Muscle layer of duodenum (tissue), 2 donors: ENCODE data around the gene NFIC.

Experiments used
- H3K27ac ChIP-seq: one replicate; pipeline ENCODE4 v1.7.0; 2013; ENCODE audit warnings: mild to moderate bottlenecking, low read length
- H3K27me3 ChIP-seq: one replicate; pipeline ENCODE4 v1.7.0; 2013; ENCODE audit warnings: low read depth, mild to moderate bottlenecking, control low read depth, low read length
- H3K36me3 ChIP-seq, 2 donors: one replicate each; pipeline ENCODE4 v1.7.0; 2013; ENCODE audit warnings: low read length in 2 of 2, control low read depth in 1 of 2, mild to moderate bottlenecking in 1 of 2; ENCODE audit not compliant: insufficient read depth in 2 of 2, control insufficient read depth in 1 of 2
- H3K4me1 ChIP-seq, 2 donors: one replicate each; pipeline ENCODE4 v1.7.0; 2013; ENCODE audit warnings: low read length in 2 of 2, mild to moderate bottlenecking in 2 of 2, control low read depth in 1 of 2, moderate library complexity in 1 of 2; ENCODE audit not compliant: insufficient read depth in 2 of 2, control insufficient read depth in 1 of 2
- H3K4me3 ChIP-seq, 2 donors: one replicate each; pipeline ENCODE4 v1.7.0; 2013; ENCODE audit warnings: low read length in 2 of 2, low read depth in 1 of 2, mild to moderate bottlenecking in 1 of 2
- H3K9me3 ChIP-seq, 2 donors: one replicate each; pipeline ENCODE4 v1.7.0; 2013; ENCODE audit warnings: low read length in 2 of 2, control low read depth in 1 of 2, mild to moderate bottlenecking in 1 of 2; ENCODE audit not compliant: control insufficient read depth in 1 of 2
- donor health status: healthy.

NFIC gene

DNA sequence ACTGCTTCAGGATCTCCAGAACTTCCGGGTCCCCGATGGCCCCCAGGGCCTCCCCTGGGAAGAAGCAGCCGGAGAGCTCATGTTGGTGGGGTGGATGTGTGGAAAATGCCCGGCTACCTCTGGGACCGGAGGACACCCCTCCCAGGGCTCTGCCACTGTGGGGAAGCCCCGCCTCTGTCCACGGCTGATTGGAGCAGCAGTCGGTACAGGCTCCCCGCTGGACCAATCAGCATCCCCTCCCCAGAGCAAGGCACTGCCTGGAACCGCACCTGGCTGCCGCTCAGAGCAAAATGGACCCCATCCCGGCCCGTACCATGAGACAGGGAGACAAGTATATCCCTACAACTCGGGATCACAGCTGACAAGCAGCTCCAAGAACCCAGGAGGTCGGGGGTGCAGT is 127.7 kb downstream of the NFIC start:
- Histone ChIP-seq H3K27me3 (no peaks in the 10 kb centered on the region), H3K9me3 (no peaks in the 10 kb centered on the region), H3K4me1 (peaks cover 0 to 5% of the 10 kb centered on the region in 2 donors), H3K27ac (no peak overlapping the region), H3K4me3 (no peak overlapping the region), H3K36me3 (peaks cover 9 to 58% of the 10 kb centered on the region in 2 donors)

DNA sequence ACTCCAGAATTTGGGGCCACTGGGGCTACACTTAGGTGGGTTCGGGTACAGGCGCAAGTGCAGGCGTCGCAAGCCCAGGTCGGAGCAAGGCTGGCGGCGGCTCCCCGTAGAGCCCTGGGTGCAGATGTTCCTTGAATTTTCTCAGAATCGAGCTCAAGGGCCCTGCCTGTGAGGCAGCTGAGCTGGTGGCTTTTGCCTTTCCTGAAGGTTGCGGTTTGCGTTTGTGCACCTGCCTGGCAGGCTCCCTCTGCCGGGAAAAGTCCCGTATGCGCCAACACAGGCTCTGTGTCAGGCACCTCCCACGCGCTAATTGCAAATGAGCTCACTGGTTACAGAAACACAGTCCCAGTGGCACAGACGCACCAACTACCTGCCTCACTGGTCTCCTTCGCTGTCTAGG is 128.2 kb downstream of the NFIC start:
- Histone ChIP-seq H3K36me3 (peaks cover 9 to 58% of the 10 kb centered on the region in 2 donors), H3K4me3 (no peak overlapping the region), H3K27me3 (no peaks in the 10 kb centered on the region), H3K4me1 (peaks cover 0 to 10% of the 10 kb centered on the region in 2 donors), H3K9me3 (no peaks in the 10 kb centered on the region), H3K27ac (no peak overlapping the region)

DNA sequence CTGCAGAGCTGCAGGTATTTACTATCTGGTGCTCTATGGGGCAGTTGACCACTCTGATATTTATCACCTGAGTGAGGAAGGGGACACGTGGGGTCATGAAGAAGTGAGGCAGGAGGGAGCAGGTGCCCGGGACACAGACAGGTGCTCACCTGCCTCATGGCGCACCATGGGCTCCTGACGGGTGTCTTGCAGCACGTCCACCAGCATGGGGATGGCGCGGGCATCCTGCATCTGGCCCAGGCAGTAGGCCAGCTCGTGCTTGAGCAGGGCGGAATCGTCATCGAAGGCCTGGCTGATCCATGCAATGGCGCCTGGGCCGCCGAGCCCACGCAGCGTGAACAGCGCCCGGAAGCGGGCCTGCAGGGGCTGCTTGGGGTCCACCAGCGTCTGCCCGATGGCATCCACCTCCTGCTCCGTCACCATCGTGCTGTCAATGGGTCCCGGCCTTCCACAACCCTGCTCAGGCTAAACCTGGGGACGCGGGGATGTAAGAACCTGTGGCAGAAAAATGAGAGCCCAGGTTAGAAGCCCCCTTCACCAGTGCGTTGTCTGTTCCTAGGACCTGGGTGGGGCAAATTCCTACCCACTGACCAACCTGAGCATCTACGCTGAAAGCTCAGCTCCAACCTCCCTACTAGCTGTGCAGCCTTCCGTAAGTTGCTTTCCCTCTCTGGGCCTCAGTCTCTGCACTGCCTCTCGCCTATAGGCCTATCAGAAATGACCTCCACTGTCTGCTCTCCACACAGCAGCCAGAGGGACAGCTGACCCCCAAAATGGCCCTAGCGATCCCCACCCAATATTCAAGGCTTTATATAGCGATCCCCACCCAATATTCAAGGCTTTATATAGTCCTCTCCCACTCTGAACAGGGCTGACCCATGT is 130.2 kb downstream of the NFIC start:
- Histone ChIP-seq H3K4me1 (peaks cover 0 to 19% of the 10 kb centered on the region in 2 donors), H3K27ac (no peak overlapping the region), H3K4me3 (no peak overlapping the region), H3K9me3 (no peaks in the 10 kb centered on the region), H3K36me3 (peaks cover 9 to 49% of the 10 kb centered on the region in 2 donors), H3K27me3 (no peaks in the 10 kb centered on the region)

DNA sequence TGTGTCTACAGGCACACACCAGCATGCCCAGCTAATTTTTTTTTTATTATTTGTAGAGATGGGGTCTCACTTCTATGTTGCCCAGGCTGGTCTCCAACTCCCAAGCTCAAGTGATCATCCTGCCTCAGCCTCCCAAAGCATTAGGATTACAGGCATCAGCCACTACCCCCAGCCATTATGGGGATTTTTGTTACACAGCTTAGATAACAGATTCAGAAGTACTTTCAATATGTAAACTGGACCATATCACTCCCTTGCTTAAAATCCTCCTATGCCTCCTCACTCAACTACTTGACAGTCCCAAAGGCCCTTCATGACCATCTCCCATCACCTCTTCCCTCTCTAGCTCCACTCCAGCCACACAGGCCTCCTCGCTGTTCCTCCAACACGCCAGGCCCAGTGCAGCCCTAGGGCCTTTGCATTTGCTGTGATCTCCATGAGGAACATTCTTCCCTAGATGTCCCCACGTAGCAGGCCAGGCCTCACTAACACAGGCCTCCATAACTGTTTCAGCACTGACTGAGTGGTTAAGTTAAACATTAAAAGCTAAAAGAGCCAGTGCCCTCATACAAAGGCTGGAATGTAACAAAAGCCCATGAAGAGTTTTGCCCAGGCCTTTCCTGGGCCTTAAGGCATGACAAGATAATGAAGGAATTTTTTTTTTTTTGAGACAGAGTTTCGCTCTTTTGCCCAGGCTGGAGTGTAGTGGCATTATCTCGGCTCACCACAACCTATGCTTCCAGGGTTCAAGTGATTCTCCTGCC is 131.6 kb downstream of the NFIC start:
- H3K4me1 ChIP-seq = peaks cover 0 to 19% of the 10 kb centered on the region in 2 donors
- no peak overlapping the region for H3K4me3 ChIP-seq
- H3K27me3 ChIP-seq = no peaks in the 10 kb centered on the region
- peaks cover 4 to 36% of the 10 kb centered on the region in 2 donors for H3K36me3 ChIP-seq
- no peak overlapping the region for H3K27ac ChIP-seq
- H3K9me3 ChIP-seq = no peaks in the 10 kb centered on the region

DNA sequence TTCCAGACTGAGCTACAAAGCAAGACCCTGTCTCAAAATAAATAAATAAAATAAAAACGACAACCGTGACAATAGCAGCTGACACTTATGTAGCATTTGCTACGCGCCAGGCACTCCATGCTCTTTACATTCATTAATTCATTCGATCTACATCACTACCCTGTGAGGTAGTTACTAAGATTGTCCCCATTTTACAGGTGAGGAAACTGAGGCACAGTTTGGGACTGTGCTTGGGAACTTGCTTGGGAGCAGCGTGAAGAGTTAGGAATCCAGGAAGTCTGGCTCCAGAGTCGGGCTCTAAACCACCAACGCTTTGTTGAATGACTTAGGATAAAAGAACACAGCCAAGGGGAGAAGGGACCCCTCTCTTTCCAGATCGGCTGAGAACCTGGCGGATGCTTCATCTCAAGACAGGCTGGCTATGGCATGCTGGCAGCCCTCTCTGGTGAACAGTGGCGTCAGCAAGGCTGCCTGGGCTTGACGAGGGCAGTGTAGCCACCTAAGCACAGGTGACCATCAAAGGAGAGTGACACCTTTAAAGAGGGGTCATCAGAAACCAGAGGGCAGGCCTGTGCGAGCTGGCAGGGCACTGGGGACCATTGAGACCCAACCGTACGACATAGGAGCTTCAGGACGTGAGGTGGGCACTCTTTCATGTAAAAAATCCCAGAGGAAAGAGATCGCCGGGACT is 133.5 kb downstream of the NFIC start:
- peaks cover 0 to 19% of the 10 kb centered on the region in 2 donors for H3K4me1 ChIP-seq
- peaks cover 3 to 19% of the 10 kb centered on the region in 2 donors for H3K36me3 ChIP-seq
- peak overlapping the region; percentile 94 for H3K27ac ChIP-seq
- no peaks in the 10 kb centered on the region for H3K27me3 ChIP-seq
- peak overlapping the region; percentile 96 to 100 for H3K4me3 ChIP-seq
- no peaks in the 10 kb centered on the region for H3K9me3 ChIP-seq

DNA sequence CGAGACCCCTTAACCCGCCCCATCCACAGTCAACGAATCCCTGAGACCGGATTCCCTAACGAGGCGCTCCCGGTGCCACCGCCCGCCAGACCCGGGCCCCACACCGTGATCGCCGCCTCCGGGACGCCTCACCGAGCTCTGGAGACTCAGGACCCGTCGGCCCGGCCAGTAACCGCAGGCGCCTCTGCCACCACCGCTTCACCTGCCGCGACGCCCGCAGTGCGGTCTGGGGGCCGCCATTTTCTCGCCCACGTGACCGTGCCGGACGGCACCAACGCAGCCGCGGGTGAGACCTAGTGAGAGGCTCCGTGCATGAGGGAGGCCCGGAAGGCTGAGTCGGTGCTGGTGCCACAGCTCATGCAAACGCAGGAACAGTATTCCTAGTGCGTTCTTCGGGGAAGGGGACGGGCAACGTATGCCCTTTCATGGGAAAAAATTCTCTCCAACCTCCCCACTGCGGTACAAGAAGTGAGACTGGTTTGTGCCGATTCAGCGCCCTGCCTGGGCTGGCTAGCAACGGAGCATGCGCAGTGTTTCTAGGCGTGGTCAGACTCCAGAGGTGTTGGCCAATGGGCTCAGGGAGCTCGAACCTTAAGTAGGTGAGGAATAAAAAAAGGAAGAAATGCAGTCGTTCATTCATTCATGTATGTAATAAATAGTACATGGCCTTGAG is 134.2 kb downstream of the NFIC start, which contains the start of gene DOHH:
Gene DOHH, minus strand, starts transcription at position 246 of the 673 bp plus-strand sequence. CDS start 3,860 bp downstream, outside the sequence.
- Histone ChIP-seq H3K4me3 (peak within 1 kb of the TSS; percentile 96 to 100), H3K36me3 (peaks cover 3 to 15% of the 10 kb centered on the region in 2 donors), H3K27ac (peak within 1 kb of the TSS; percentile 94), H3K4me1 (peaks cover 0 to 19% of the 10 kb centered on the region in 2 donors), H3K27me3 (no peaks in the 10 kb centered on the region), H3K9me3 (no peaks in the 10 kb centered on the region)

DNA sequence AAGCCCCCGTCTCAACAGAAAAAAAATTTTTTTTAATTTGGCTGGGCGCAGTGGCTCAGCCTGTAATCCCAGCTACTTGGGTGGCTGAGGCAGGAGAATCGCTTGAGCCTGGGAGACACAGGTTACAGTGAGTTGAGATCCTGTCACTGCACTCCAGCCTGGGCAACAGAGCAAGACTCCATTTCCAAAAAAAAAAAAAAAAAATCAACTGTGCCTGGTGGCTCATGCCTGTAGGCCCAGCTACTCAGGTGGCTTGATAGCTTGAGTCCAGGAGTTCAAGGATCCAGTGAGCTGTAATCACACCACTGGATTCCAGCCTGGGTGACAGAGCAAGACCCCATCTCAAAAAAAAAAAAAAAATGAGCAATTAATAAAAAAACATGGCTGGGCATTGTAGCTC is 135.4 kb downstream of the NFIC start:
- Histone ChIP-seq H3K4me3 (no peak overlapping the region), H3K9me3 (no peaks in the 10 kb centered on the region), H3K27me3 (no peaks in the 10 kb centered on the region), H3K4me1 (peaks cover 0 to 19% of the 10 kb centered on the region in 2 donors), H3K27ac (no peak overlapping the region), H3K36me3 (peaks cover 0 to 4% of the 10 kb centered on the region in 2 donors)

DNA sequence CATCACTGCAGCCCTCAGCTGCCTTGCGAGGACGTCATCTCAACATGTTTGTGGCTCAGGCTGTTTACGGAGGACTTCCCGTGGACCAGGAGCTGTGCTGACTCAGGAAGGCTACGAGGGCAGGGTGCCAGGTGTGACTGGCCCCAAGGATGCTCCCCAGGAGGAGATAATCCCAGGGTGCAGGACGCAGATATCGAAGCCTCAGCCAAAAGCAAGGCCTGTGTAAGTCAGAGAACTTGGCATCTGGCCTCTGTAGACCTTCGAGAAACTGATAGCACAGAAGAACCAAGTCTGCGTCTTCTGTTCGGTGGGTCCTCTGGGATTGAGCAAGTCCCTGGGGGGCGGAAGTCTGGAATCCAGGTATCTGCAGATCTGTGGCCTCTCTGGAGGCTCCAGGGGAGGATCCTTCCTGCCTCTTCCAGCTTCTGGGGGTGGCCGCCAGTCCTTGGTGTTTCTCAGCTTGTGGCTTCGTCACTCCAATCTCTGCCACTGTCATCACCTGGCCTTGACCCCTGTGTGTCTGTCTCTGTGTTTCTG is 136.7 kb downstream of the NFIC start:
- Histone ChIP-seq H3K4me3 (no peak overlapping the region), H3K27ac (no peak overlapping the region), H3K9me3 (no peaks in the 10 kb centered on the region), H3K27me3 (no peaks in the 10 kb centered on the region), H3K4me1 (peaks cover 0 to 30% of the 10 kb centered on the region in 2 donors), H3K36me3 (no peaks in the 10 kb centered on the region)

DNA sequence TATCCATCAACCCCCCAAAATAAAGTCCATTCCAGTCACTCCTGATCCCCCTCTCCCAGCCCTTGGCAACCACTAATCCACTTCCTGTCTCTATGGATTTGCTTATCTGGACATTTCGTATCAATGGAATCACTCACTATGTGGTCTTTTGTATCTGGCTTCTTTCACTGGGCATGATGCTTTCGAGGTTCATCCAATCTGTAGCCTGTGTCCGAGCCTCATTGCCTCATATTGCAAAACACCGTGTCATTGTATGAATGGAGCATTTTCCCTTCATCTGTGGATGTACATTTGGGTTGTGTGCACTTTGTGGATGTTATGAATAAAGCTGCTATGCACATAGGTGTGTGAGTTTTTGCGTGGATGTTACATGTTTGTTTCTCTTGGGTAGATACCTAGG is 138.4 kb downstream of the NFIC start:
- no peak overlapping the region for H3K4me3 ChIP-seq
- no peak overlapping the region for H3K27ac ChIP-seq
- H3K4me1 ChIP-seq = peaks cover 0 to 27% of the 10 kb centered on the region in 2 donors
- no peaks in the 10 kb centered on the region for H3K27me3 ChIP-seq
- no peaks in the 10 kb centered on the region for H3K9me3 ChIP-seq
- H3K36me3 ChIP-seq = peaks cover 0 to 10% of the 10 kb centered on the region in 2 donors

DNA sequence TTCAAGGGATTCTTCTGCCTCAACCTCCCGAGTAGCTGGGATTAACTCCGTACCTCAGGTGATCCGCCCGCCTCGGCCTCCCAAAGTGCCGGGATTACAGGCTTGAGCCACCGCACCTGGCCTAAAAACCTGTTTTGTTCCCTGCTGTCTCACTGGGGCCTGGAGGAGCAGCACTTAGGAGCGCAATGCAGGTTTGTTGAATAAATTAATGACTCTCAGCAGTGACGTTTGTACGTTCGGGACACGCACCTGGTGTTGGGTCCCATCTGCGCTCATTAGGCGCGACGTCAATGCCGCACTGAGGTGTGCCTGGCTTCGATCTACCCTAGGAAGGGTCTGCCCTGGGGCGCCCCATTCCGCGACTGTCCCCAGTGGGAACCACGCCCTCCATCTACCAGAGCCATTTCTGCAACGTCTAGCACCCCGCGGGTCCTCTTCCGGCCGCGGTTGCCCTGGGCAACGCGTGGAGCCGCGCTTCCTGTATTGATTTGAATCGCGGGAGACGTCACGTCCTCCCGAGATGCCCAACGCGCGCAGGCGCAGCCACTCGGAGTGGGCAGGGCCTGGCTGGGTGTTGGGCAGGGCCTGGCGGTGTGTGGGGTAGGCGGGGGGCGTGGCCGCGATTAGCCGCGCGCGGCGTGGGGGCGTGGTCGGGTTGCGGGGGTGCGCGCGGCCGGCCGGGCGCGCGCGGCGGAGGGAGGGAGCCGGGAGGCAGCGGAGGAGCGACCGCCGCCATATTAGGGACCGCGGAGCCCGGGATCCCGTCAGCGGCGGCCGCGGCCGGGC is 139.4 kb downstream of the NFIC start, which contains the start of gene FZR1:
Gene FZR1, plus strand, starts transcription at position 714 of the 786 bp plus-strand sequence. CDS start 16,679 bp downstream, outside the sequence.
- H3K27ac ChIP-seq = peak within 1 kb of the TSS; percentile 87
- H3K4me1 ChIP-seq = peaks cover 0 to 32% of the 10 kb centered on the region in 2 donors
- no peaks in the 10 kb centered on the region for H3K9me3 ChIP-seq
- no peaks in the 10 kb centered on the region for H3K27me3 ChIP-seq
- peak within 1 kb of the TSS; percentile 83 to 91 for H3K4me3 ChIP-seq
- peaks cover 0 to 17% of the 10 kb centered on the region in 2 donors for H3K36me3 ChIP-seq
